ENCODE data around the gene EIF5A2.

GRCh38 chr3:170949211-170949610 lies 40.8 kb upstream of the EIF5A2 start:
- TF ChIP-seq, protein P1, sequence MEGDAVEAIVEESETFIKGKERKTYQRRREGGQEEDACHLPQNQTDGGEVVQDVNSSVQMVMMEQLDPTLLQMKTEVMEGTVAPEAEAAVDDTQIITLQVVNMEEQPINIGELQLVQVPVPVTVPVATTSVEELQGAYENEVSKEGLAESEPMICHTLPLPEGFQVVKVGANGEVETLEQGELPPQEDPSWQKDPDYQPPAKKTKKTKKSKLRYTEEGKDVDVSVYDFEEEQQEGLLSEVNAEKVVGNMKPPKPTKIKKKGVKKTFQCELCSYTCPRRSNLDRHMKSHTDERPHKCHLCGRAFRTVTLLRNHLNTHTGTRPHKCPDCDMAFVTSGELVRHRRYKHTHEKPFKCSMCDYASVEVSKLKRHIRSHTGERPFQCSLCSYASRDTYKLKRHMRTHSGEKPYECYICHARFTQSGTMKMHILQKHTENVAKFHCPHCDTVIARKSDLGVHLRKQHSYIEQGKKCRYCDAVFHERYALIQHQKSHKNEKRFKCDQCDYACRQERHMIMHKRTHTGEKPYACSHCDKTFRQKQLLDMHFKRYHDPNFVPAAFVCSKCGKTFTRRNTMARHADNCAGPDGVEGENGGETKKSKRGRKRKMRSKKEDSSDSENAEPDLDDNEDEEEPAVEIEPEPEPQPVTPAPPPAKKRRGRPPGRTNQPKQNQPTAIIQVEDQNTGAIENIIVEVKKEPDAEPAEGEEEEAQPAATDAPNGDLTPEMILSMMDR (IDR thresholded peaks at IDR 0.05) = no peak
- TF ChIP-seq POLR2A (IDR thresholded peaks at IDR 0.05) = no peak
